Smooth muscle cell (in vitro differentiated cells): ENCODE data around the gene DENND5A. TPM values are rescaled to one million over a fixed set of nuclear protein-coding genes. Genes with fewer than 3 reads are reported as not detected.
"Not testable (repeated sequence)": the region's sequence is repeated elsewhere in the genome, so short reads cannot be mapped to it uniquely, and the experiment has no call there.

Source experiments
- DNase-seq: peaks from one replicate; lab custom pipeline; 2025; ENCODE audit not compliant: unreplicated experiment; lab: John Stamatoyannopoulos, UW
- H2AFZ ChIP-seq: fragments of 200-600 bp; sonication (generic); 2 replicates; pipeline ENCODE4 v1.6.0; 2016; ENCODE audit warnings: antibody characterized with exemption, low read depth, mild to moderate bottlenecking
- H3F3A ChIP-seq: fragments of 200-600 bp; sonication (generic); 2 replicates; pipeline ENCODE4 v1.6.0; 2017; ENCODE audit warnings: antibody characterized with exemption, low read depth
- H3K27ac ChIP-seq: fragments of 200-600 bp; sonication (generic); 2 replicates; pipeline ENCODE4 v1.5.1; 2016; ENCODE audit warnings: low read depth, mild to moderate bottlenecking
- H3K27me3 ChIP-seq: fragments of 200-600 bp; sonication (generic); 2 replicates; pipeline ENCODE4 v1.6.1; 2016; ENCODE audit warnings: low read depth, mild to moderate bottlenecking
- H3K36me3 ChIP-seq: fragments of 200-600 bp; sonication (generic); 2 replicates; pipeline ENCODE4 v1.5.1; 2016; ENCODE audit warnings: low read depth
- H3K4me1 ChIP-seq: fragments of 200-600 bp; sonication (generic); 2 replicates; pipeline ENCODE4 v1.5.1; 2016; ENCODE audit warnings: low read depth
- H3K4me2 ChIP-seq: fragments of 200-600 bp; sonication (generic); 2 replicates; pipeline ENCODE4 v1.6.0; 2016; ENCODE audit warnings: mild to moderate bottlenecking
- H3K4me3 ChIP-seq: fragments of 200-600 bp; sonication (generic); 2 replicates; pipeline ENCODE4 v1.5.1; 2016; ENCODE audit warnings: mild to moderate bottlenecking
- H3K79me2 ChIP-seq: fragments of 200-600 bp; sonication (generic); 2 replicates; pipeline ENCODE4 v1.6.0; 2016; ENCODE audit warnings: low read depth, mild to moderate bottlenecking
- H3K9ac ChIP-seq: fragments of 200-600 bp; sonication (generic); 2 replicates; pipeline ENCODE4 v1.6.0; 2016; ENCODE audit warnings: low read depth
- H3K9me3 ChIP-seq: fragments of 200-600 bp; sonication (generic); replicated peaks from 2 replicates; pipeline ENCODE4 v1.5.1; 2016; ENCODE audit warnings: low read depth
- H4K20me1 ChIP-seq: fragments of 200-600 bp; sonication (generic); 2 replicates; pipeline ENCODE4 v1.6.0; 2016; ENCODE audit warnings: low read depth
- CTCF ChIP-seq: fragments of 200-600 bp; sonication (generic); IDR thresholded peaks from 2 replicates; pipeline ENCODE4 v1.5.1; 2017; ENCODE audit warnings: borderline replicate concordance, mild to moderate bottlenecking, antibody characterized with exemption; ENCODE audit not compliant: insufficient read depth, poor library complexity, severe bottlenecking
- WGBS: methylation state at CpG from one replicate; pipeline ENCODE4 v1.1.7; 2016; ENCODE audit warnings: low lambda C conversion rate; 5-methylcytosine and 5-hydroxymethylcytosine counted together
- polyA plus RNA-seq: library from polyadenylated mRNA; unstranded; fragments of >200 nt; fragmentation: Nextera tagmentation; extraction: Ambion mirVana; gene quantifications from 2 replicates; pipeline ENCODE4 v1.2.1, GENCODE V29; 2016
- total RNA-seq: library from RNA; depleted of rRNA; stranded (reverse); fragments of >200 nt; gene quantifications from 2 replicates; pipeline ENCODE4 v1.2.3, GENCODE V29; 2014

The DENND5A gene
- total and polyA plus RNA-seq, 2 experiments from 2014 or later: 42.0 to 66.1 TPM

GRCh38 chr11:9099617-9100016, 165.5 kb downstream of the DENND5A start:
- no peaks in the 10 kb centered on the region for H3F3A ChIP-seq
- 81% methylated on average over 4 of the region's 4 CpGs for WGBS

GRCh38 chr11:9098455-9098854, 166.7 kb downstream of the DENND5A start:
- DNase-seq, H3K4me1 ChIP-seq, H3K4me2 ChIP-seq, H3K79me2 ChIP-seq, H3K27ac ChIP-seq, H3K9ac ChIP-seq, H3F3A ChIP-seq, H2AFZ ChIP-seq, H3K9me3 ChIP-seq, H3K36me3 ChIP-seq, H4K20me1 ChIP-seq, H3K27me3 ChIP-seq, H3K4me3 ChIP-seq: not testable (repeated sequence)
- 68% methylated on average over 2 of the region's 2 CpGs for WGBS

More at GRCh38 chr11:9099617-9100016, 165.5 kb downstream of the DENND5A start:
- DNase-seq: no peak
- no peaks in the 10 kb centered on the region for H3K79me2 ChIP-seq
- no peaks in the 10 kb centered on the region for H3K4me1 ChIP-seq
- no peaks in the 10 kb centered on the region for H3K36me3 ChIP-seq
- H3K9me3 ChIP-seq: no peaks in the 10 kb centered on the region
- H3K4me2 ChIP-seq: no peak overlapping the region
- no peak overlapping the region for H2AFZ ChIP-seq
- no peaks in the 10 kb centered on the region for H4K20me1 ChIP-seq
- TF ChIP-seq CTCF: no peak
- no peak overlapping the region for H3K27ac ChIP-seq
- no peaks in the 10 kb centered on the region for H3K27me3 ChIP-seq
- H3K9ac ChIP-seq: no peak overlapping the region
- H3K4me3 ChIP-seq: no peak overlapping the region

GRCh38 chr11:9097186-9097943, 167.8 kb downstream of the DENND5A start:
- H3K9me3 ChIP-seq, H3K36me3 ChIP-seq, H3K79me2 ChIP-seq, H3K4me1 ChIP-seq, H2AFZ ChIP-seq, H3K27ac ChIP-seq, H3K4me3 ChIP-seq, H3K4me2 ChIP-seq, DNase-seq, H4K20me1 ChIP-seq, H3F3A ChIP-seq, H3K9ac ChIP-seq: not testable (repeated sequence)
- peaks cover 11% of the 10 kb centered on the region for H3K27me3 ChIP-seq
- WGBS: 89% methylated on average over 23 of the region's 23 CpGs

- TF ChIP-seq CTCF: no peak
- Histone ChIP-seq H3K36me3 (no peaks in the 10 kb centered on the region), H4K20me1 (no peaks in the 10 kb centered on the region), H3K27me3 (peaks cover 19% of the 10 kb centered on the region), H2AFZ (no peak overlapping the region), H3K4me2 (no peak overlapping the region), H3K79me2 (no peaks in the 10 kb centered on the region), H3K4me1 (peaks cover 8% of the 10 kb centered on the region), H3K9me3 (no peaks in the 10 kb centered on the region), H3F3A (no peaks in the 10 kb centered on the region), H3K9ac (no peak overlapping the region), H3K27ac (no peak overlapping the region), H3K4me3 (no peak overlapping the region)
- WGBS: 95% methylated on average over 5 of the region's 5 CpGs
- DNase-seq: no peak
Observed at GRCh38 chr11:9096427-9096826, 168.7 kb downstream of the DENND5A start.
